H1 (cell line): ENCODE measurements around the gene ZRANB1. TPM values are rescaled to one million over a fixed set of nuclear protein-coding genes. Genes with fewer than 3 reads are reported as not detected.

Experiments used
- SRF ChIP-seq: IDR thresholded peaks from 2 replicates; pipeline ENCODE4 v1.6.1; 2011; ENCODE audit warnings: mild to moderate bottlenecking, low read depth, low read length, moderate library complexity
- polyA plus RNA-seq, 7 experiments: library from polyadenylated mRNA; depleted of rRNA in 3 of 7; stranded (reverse) in 5 of 7; unstranded in 2 of 7; fragments of >200 nt in 5 of 7; fragments of 200-250 nt in 2 of 7; gene quantifications; 1 replicate in 5 of 7; 2 replicates in 1 of 7; 4 replicates in 1 of 7; pipeline versions ENCODE4 v1.2.1 to v1.2.3, GENCODE V29; 2011 to 2013; ENCODE audit warnings: missing spikeins in 2 of 7, mixed read lengths in 2 of 7
- total RNA-seq: library from RNA; stranded (reverse); fragmentation: NEBNext Ultra II Directional; extraction: Animal tissue kit (Norgen Biotek cat#: 25700); gene quantifications from 2 replicates; pipeline ENCODE4 v1.2.1, GENCODE V29; 2021

ZRANB1 gene
- total and polyA plus RNA-seq, 2 of the 8 experiments (the other 6 are each of a cell fraction or from before 2014, with no cell fraction given): 6.1 to 19.9 TPM

DNA sequence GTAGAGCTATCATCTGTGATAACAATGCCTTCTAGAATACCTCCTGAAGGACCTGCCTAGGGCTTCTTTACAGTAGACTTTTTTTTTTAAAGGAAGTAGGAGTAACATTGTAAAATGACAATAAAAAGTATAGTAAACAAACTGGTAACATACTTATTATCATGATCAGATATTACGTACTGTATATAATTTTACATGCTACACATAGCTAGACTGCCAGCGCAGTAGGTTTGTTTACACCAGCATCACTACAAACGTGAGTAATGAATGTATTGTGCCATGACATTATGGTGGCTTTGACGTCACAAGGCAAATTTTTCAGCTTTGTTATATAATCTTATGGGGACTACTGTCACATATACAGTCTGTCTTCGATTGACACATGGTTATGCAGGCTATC lies 15.4 kb upstream of the ZRANB1 start (continued):
- TF ChIP-seq SRF: no peak
